ENCODE data around the gene MMP26. TPM values are rescaled to one million over a fixed set of nuclear protein-coding genes. Genes with fewer than 3 reads are reported as not detected.
A peak's percentile ranks its signal among the peaks of the same experiment; 100 is the strongest.

Gene MMP26
- total RNA-seq, 1 donor: not detected

DNA sequence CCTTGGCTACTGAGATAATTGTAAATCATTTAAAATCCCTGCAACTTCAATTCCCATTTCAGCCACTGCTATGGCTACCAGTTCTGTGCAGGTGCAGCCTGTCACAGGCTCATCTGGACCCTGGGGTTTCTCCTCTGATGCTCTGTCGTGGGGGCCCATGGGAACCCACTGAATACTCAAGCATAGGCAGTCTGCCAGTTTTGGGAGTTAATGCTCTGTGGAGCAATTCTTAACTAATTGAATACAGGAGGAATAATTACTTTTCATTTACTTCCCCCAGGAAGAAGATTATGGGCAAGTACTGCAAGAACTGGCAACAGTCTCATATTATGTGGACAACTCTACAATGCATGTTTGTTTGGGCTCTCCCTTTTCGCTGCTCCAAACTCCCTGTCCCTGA lies 32.8 kb upstream of the MMP26 start:
- DNase-seq (ENCODE audit: low read depth): no peak
- no peak for TF ChIP-seq CTCF (IDR thresholded peaks at IDR 0.05; ENCODE audit: insufficient read depth, low read depth, low read length)
- H3K4me3 ChIP-seq (ENCODE audit: low read depth, low read length): no peak overlapping the region

DNA sequence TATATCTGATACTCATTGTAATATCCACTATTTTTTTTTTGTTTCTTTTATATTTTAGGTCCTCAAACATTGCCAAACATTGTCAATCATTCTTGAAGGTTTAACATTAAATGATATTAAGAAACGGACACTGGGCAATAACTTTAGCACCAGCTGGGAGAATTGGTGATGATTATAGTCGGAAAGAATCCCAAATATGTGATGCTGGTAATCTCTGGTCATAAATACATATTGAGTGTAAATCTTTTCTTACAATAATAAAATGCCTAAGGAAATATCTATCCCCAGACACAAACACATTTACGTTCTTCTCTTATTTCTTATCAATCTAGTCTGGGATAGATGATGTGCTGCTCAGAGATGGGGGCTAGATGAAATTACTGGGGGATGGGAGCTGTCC lies 32.1 kb upstream of the MMP26 start:
- H3K4me3 ChIP-seq (ENCODE audit: low read depth, low read length): no peak overlapping the region
- DNase-seq (ENCODE audit: low read depth): peak; percentile 18
- TF ChIP-seq CTCF (IDR thresholded peaks at IDR 0.05; ENCODE audit: insufficient read depth, low read depth, low read length): no peak

DNA sequence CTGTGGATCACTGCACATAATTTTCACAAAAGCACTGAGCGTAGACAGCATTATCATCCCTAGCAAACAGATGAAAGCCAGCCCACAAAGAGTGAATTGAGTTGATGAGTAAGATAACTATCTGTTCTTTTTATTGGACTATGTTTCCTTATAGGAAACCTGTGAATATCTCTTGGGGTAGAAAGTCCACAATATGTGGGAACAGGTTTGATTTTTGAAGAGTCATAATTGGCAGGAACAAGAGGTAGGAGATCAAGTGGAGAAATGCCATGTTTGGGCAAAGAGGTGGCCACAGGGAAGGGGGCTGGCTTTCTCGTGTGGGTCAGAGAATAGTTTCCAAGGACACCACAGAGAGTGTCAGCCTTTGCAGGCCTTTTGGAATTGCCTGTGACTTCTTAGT lies 30.8 kb upstream of the MMP26 start:
- DNase-seq (ENCODE audit: low read depth): no peak
- TF ChIP-seq CTCF (IDR thresholded peaks at IDR 0.05; ENCODE audit: insufficient read depth, low read depth, low read length): no peak
- no peak overlapping the region for H3K4me3 ChIP-seq (ENCODE audit: low read depth, low read length)

- TF ChIP-seq CTCF (IDR thresholded peaks at IDR 0.05; ENCODE audit: insufficient read depth, low read depth, low read length): no peak
These were observed 26.6 kb upstream of the MMP26 start for GRCh38 chr11:4677948-4678347.

DNA sequence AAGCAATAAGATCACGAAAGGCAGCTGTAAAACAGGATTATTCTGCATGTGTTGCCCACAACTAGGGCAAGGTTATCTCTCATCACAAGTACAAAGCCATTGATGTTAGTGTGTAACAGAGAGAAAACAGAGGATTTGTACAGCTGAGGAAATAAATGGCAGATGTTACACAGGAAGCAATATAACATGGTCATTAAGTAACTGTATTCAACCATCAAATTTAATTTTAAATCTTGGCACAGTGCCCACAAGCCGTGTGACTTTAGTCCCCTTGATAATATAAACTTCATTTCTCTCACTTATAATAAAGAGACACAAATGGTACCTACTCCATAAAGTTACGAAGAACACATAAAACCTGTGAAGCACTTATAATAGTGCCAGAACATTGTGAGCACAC lies 24.2 kb upstream of the MMP26 start:
- H3K4me3 ChIP-seq (ENCODE audit: low read depth, low read length): no peak overlapping the region
- no peak for DNase-seq (ENCODE audit: low read depth)
- TF ChIP-seq CTCF (IDR thresholded peaks at IDR 0.05; ENCODE audit: insufficient read depth, low read depth, low read length): no peak

More at GRCh38 chr11:4677948-4678347, 26.6 kb upstream of the MMP26 start:
- DNase-seq (ENCODE audit: low read depth): peak; percentile 1
- no peak overlapping the region for H3K4me3 ChIP-seq (ENCODE audit: low read depth, low read length)

GRCh38 chr11:4682623-4683419 lies 21.8 kb upstream of the MMP26 start:
- no peak for DNase-seq (ENCODE audit: low read depth)
- TF ChIP-seq CTCF (IDR thresholded peaks at IDR 0.05; ENCODE audit: insufficient read depth, low read depth, low read length): no peak
- H3K4me3 ChIP-seq (ENCODE audit: low read depth, low read length): no peak overlapping the region
